Coronary artery (tissue), 2 donors: ENCODE data around the gene PLAC1.

Experiments
- DNase-seq: peaks from one replicate; pipeline ENCODE4 v3.0.0-alpha.2; 2017; ENCODE audit warnings: low spot score
- H3K27ac ChIP-seq, 2 donors: fragments of 200-600 bp; sonication (generic); one replicate each; pipeline ENCODE4 v1.5.1; 2016 to 2019
- H3K4me3 ChIP-seq: fragments of 200-600 bp; sonication (generic); 2 replicates; pipeline ENCODE4 v1.5.1; 2016; ENCODE audit warnings: mild to moderate bottlenecking, moderate library complexity
- TF ChIP-seq, protein P1 (sequence below): fragments of 200-600 bp; sonication (generic); IDR thresholded peaks from one replicate; pipeline ENCODE4 v1.5.1; 2019; ENCODE audit warnings: antibody characterized with exemption

The PLAC1 gene

DNA sequence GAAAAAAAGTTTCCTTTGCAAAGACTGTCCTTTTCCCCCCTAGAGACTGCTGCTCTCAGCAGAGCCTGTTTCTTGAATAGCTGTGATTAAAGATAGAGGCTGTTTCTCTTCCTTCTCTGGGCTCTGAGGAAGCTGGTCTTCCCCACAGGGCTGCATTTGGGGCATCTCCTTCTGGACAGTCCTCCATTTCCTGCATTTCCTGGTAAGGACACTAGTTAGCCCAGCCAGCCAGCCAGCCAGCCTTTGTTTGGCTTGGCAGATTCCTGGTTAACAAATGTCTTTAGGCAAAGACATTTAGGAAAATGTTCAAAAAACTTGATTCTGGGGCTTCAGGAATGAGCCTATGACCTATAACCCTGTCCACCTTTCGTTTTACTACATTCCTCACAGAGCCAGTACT, 34.0 kb upstream of the PLAC1 start:
- no peak overlapping the region for H3K27ac ChIP-seq
- H3K4me3 ChIP-seq: no peak overlapping the region
- no peak for DNase-seq
- TF ChIP-seq, protein P1, sequence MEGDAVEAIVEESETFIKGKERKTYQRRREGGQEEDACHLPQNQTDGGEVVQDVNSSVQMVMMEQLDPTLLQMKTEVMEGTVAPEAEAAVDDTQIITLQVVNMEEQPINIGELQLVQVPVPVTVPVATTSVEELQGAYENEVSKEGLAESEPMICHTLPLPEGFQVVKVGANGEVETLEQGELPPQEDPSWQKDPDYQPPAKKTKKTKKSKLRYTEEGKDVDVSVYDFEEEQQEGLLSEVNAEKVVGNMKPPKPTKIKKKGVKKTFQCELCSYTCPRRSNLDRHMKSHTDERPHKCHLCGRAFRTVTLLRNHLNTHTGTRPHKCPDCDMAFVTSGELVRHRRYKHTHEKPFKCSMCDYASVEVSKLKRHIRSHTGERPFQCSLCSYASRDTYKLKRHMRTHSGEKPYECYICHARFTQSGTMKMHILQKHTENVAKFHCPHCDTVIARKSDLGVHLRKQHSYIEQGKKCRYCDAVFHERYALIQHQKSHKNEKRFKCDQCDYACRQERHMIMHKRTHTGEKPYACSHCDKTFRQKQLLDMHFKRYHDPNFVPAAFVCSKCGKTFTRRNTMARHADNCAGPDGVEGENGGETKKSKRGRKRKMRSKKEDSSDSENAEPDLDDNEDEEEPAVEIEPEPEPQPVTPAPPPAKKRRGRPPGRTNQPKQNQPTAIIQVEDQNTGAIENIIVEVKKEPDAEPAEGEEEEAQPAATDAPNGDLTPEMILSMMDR: no peak

DNA sequence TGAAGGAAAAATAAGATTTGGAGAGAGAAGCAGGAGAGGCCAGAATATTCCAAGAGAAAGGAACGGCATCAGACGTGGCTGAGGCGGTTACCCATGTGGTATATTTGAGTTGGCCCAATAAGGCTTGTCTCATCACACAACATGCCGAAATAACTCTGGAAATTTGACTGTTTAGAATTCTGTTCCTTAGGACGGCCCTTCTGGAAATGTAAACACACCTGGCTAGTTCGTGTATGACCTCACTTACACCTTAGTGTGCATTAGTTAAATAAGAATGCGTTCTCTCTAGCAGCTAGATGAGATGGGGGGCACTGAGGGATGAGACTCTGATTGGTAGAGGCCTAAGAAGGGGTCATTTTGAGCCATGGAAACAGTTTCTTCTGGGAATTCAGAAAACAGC, 33.2 kb upstream of the PLAC1 start:
- Histone ChIP-seq H3K4me3 (no peak overlapping the region), H3K27ac (no peak overlapping the region)
- DNase-seq: no peak
- TF ChIP-seq, protein P1: no peak

DNA sequence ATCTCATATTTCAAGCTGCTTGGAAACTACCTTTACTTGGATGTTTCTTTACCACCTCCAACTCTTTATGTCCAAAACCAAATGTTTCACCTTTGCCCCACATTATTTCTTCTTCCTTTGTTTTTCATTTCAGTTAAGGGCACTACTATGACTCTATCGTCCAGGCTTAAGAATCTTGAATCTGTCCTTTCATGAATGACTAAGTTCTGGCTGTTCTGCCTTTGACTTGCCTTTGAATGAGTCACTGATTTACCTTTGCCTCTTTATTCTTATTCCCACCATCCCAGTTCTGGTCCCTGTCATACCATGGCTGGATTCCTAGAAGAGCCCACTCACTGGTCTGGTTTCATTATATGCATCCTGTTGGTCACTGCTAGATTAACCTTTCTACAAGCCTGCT, 30.6 kb upstream of the PLAC1 start:
- no peak for DNase-seq
- Histone ChIP-seq H3K27ac (no peak overlapping the region), H3K4me3 (no peak overlapping the region)
- TF ChIP-seq, protein P1: no peak

DNA sequence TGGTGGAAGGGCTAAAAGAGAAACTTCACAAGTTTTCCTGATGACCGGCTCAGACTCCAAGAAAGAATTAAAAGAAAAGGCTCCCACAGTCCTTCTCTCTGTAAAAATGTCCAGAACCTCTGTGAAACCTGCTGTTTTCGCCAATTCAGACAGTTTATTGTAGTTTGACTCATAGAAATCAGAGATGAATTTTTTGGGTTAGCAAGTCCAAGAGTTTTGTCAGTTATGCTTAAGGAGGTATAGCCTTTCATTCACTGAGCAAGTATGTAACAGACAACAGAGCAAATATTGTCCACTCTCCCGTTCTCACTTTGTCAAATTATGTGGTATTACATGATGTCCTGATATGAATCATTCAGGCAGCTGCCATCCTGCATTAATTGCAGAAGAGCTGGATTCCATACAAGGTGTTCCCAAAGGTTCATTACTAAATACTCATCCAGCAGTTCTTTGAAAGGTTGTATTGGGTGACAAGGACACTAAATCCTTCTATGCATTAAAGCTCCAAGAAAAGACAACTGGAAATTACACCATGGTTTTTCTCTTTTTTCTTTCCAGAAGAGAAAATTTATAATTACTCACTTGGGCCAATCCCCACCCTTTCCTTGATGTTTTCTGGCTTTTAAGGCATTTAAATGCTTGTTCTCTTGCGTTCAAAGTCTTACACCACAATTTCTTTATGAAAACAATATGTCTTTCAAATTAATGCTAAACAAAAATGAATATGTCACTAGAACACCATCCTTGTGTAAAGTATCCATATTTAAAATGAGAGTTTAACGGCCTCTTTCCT, 30.0 kb upstream of the PLAC1 start:
- no peak overlapping the region for H3K4me3 ChIP-seq
- DNase-seq: no peak
- no peak overlapping the region for H3K27ac ChIP-seq
- TF ChIP-seq, protein P1: no peak

DNA sequence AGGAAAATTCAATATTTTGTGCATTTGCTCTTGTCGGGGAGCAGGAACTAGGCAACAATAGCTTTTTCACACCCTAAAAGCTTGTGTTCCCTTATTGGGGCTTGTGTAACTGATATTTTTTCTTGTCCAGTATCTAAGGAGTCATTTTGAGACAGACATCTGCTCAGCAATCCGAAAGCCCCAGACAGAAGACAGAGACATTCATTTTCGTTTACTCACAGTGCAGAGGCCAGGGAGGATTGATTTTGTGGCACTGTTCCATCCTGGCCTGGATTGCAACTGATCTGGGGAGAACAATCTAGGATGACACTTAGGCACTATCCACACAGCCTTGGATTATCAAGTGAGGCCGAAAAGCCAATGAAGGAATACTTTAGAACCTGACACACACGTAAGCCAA, 27.4 kb upstream of the PLAC1 start:
- DNase-seq: no peak
- Histone ChIP-seq H3K27ac (no peak overlapping the region), H3K4me3 (no peak overlapping the region)
- TF ChIP-seq, protein P1: no peak

DNA sequence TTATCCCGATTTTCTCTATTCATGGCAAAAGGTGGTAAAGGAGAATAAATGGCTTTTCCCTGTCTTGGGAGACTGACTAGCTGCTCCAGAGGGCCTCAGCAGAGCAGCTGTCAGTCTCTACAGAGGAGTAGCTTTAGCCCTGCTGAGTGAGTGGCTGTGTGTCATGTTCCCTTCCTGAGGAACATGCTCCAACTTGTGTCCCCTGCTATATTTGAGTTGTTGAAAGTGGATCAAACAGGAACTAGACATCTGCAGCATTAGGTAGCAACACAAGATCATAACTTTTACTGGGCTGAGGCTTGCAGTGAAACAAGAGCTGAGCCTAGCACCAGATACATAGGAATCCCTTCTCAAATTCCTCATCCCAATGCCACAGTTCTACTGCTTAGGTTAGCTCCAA, 26.7 kb upstream of the PLAC1 start:
- no peak overlapping the region for H3K4me3 ChIP-seq
- DNase-seq: no peak
- no peak overlapping the region for H3K27ac ChIP-seq
- TF ChIP-seq, protein P1: no peak

DNA sequence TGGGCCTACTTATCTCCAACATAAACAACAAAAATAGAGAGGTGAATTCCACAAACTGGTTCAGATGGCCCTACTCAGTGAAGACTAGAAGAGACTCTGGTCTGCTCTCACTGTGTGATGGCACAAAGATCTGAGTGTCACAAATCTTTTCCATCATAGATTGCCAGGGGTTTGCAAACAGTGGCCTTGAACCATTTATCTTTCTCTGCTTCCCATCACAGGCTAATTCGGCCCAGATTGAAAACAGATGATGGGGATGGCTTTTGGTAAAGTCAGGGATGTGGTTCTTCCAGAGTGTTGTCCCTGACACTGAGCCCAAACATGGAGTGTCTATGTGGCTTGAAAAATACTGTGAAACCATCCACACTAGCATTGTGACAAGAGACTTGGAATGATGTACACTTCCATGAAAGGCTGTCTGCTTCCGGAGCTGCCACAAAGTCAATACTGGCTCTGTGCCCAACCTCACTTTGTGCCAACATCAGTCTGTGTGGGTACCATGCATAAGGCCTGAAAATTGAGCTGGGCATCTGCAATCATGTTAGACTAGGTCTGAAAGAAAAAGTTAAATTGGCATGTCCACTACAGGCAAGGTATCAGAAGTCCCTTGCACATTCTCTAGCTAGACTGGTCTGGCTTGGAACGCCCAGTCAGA, 25.2 kb upstream of the PLAC1 start:
- TF ChIP-seq, protein P1: no peak

More for the DNA sequence above, 25.2 kb upstream of the PLAC1 start:
- DNase-seq: no peak
- no peak overlapping the region for H3K27ac ChIP-seq
- H3K4me3 ChIP-seq: no peak overlapping the region
